ENCODE data around the gene SMOC1.

The SMOC1 gene

DNA sequence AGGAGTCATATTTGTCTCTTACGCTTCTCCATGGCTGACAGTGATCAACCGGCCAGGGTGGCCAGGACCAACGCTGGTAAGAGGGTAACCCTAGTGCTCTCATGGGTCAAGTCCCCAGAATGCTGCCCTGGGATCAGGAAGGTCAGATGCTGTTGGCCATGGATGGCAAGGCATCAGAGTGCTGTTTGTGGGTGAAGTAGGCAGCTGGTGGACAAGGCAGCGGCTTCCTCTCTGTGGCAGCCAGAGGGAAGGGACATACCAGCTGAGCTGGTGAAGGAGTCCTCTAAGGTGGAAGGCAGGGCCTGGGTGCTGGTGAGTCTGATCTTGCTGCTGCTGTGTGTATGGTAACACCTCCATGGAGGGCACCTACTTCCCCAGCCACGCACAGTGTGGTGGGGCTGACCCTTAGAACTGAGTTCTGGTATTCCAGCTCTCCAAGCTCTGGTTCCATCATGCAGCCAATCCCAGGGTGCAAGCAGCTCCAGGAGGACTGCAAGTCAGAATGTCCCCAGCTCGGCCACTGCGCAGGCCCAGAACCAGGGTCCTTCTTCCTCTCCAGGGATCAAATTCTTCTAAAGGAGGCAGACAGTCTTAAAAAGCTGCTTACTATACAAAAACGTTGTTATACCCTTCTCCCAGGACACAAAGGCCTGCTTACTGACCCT, 13.4 kb upstream of the SMOC1 start:
- no peak for DNase-seq

DNA sequence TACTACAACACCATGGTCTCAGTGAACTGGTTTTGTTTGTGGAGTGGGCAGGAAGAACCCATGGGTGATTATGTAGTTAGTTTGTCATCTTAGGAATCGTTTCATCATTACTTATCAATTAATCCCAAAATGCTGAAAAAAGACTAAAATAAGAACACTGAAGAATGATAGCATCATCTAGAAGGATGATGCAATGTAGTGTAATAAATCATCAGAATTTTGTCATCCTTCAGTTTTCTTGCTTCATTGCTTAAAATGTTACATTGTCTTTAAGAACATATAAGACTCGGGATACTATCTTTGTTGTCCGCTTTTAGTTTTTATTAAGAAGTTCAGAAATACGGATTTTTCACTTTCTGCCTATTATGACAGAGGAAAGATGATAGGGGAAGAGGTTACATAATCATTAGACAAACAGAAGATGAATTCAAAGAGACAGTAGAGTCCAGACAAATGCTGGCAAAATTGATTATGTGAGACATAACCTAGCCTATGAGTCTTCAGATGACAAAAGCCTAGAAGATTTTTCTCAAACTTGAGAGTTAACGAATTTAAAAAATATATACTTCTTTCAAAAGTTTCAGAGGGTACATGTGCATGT, 10.8 kb upstream of the SMOC1 start:
- DNase-seq: no peak

GRCh38 chr14:69870613-69871012, 8.6 kb upstream of the SMOC1 start:
- DNase-seq: no peak

- DNase-seq: no peak
Measured at GRCh38 chr14:69873877-69874780, 5.1 kb upstream of the SMOC1 start.

- no peak for DNase-seq
Measured at GRCh38 chr14:69876221-69876847, 2.9 kb upstream of the SMOC1 start.

GRCh38 chr14:69876848-69877306, 2.3 kb upstream of the SMOC1 start:
- no peak for DNase-seq

- DNase-seq: no peak
Measured at GRCh38 chr14:69877492-69877891, 1.7 kb upstream of the SMOC1 start.

DNA sequence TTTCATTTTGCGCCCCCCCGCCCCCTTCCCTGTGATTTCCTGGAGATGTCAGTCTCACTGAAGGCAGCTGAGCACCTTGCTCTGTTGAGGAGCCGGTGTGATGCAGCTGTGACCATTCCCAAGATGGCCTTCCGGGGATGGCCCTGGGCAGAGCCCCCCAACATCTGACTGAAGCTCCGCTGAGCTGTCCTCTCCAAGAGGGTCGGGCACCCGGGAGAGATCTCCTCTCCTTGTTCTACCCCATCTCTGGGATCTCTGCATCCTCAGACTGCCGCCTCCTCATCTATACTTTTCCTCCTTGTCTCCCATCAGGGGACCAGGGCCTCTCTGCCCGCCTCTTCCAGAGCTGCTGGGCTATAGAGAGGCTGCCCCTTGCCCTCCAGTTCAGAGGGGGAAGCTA, 965 bp upstream of the SMOC1 start:
- DNase-seq: no peak

- DNase-seq: no peak
Measured at GRCh38 chr14:69880044-69880487, 850 bp downstream of the SMOC1 start.

- no peak for DNase-seq
Measured at GRCh38 chr14:69880893-69881292, 1.7 kb downstream of the SMOC1 start.

DNA sequence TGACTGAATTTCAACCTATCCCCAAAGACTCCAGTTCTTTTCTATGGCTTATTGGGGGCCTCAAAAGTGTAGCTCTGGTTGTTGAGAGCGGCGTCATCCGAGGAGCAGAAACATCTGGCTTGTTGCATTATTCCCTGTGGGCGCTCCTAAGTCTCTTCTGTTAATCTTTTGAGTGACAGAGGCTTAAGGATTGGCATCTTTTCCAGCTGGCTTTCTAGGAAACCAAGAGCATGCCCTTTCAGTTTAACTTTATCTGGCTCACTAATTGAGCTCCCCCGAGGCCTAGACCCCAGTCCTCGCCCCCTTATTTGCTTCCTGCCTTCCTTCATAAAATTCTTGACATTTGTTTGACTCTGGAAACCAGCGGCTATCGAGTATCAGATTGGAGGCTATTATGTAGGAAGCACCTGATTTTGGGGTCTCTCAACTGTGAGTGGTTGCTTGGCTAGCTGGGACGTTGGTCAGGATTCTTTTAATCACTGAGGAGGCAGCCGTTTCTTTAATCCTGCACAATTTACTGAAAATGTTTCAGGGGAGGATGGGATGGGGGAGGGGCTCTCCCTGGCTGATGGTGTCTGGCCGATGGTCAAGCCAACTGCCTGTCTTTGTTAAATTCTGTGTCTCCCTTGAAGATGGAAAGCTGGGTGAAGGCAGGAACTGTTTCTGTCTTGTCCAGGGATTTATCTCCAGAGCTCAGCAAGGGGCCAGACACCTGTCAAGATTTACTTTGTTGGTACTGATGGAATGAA, 3.1 kb downstream of the SMOC1 start:
- DNase-seq: no peak

DNA sequence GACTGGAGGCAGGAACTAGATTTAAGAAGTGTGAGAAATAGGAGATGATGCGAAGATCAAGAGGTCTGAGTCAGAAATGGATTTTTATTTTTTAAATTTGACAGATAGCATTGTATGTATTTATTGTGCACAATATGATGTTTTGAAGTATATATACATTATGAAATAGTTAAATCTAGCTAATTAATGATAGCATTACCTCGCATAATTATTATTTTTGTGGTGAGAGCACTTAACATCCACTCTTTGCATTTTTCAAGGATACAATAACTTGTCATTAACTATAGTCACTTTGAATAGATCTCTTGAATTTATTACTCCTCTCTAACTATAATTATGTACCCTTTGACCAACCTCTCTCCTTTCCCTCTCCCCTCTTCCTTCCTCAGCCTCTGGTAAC, 3.7 kb downstream of the SMOC1 start:
- DNase-seq: no peak

- no peak for DNase-seq
Measured at GRCh38 chr14:69886453-69887242, 7.4 kb downstream of the SMOC1 start.

- no peak for DNase-seq
Measured at GRCh38 chr14:69887740-69888657, 8.8 kb downstream of the SMOC1 start.

- DNase-seq: no peak
Measured at GRCh38 chr14:69891422-69891821, 12.2 kb downstream of the SMOC1 start.

DNA sequence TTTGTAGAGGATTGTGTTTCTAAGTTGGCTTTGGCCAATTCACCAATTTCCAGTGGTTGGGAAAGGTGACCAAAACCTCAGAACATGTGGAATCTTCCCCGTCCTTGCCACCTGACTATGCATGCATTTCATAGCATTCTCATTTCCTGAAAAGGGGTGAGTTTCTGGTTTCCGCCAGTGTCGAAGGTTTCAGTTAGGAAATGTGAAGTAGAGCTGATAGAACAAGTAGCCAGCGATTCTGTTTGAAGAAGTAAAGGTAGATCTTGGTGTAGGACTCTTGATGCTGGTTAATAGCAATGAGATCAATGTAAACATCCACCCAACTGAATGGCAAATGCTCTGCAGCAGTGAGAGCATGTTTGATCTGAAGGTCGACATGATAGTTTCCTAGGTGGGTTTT, 15.9 kb downstream of the SMOC1 start:
- DNase-seq: no peak

DNA sequence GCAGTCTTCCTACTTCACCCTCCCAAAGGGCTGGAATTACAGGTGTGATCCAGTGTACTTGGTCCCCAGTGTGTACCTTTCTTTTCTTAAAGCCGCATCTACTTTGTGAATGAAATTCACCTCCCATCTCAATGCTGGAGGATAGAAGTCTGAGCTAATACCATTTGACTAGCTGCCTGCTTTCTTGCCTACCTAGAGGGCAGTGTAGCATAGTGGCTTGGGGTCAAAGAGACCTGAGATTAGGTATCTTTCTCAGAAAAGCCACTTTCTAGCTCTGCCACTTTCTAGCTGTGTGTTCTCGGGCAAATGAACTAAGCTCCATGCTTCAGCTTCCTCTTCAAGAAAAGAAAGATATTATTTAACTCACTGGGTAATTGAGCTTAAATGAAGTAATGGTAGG, 16.9 kb downstream of the SMOC1 start:
- DNase-seq: no peak

DNA sequence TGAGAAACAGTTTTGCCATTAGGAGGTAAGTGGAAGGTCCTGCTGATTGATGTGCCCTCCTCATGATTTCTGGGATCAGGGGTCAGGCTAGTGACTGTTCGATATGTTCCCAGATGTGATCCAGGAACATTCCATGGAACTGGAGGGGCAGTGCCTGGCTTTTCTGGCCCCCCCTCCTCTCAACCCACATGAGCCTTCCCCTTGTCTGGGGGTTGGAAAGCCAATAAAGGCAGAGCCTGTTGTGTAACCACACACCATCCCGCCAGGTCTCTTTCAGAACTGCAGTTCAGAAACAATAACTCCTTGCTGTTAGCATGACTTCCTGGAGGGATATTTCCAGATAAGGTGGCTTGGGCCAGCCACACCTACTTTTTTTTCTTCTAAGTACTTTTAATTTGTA, 17.8 kb downstream of the SMOC1 start:
- no peak for DNase-seq

GRCh38 chr14:69900603-69901002, 21.4 kb downstream of the SMOC1 start:
- DNase-seq: no peak

- DNase-seq: no peak
Measured at GRCh38 chr14:69901113-69901951, 22.1 kb downstream of the SMOC1 start.
